AG09319 (cell line): Measurements from ENCODE around the gene ARHGEF26.

Experiments
- DNase-seq: peaks from one replicate; pipeline ENCODE4 v3.0.0-alpha.2; 2010; ENCODE audit warnings: low read depth; ENCODE audit errors: extremely low read depth
- CTCF ChIP-seq: IDR thresholded peaks from 2 replicates; pipeline ENCODE4 v1.5.1; 2011; ENCODE audit warnings: low read depth, mild to moderate bottlenecking, inconsistent platforms, low read length, moderate library complexity

ARHGEF26 gene

DNA sequence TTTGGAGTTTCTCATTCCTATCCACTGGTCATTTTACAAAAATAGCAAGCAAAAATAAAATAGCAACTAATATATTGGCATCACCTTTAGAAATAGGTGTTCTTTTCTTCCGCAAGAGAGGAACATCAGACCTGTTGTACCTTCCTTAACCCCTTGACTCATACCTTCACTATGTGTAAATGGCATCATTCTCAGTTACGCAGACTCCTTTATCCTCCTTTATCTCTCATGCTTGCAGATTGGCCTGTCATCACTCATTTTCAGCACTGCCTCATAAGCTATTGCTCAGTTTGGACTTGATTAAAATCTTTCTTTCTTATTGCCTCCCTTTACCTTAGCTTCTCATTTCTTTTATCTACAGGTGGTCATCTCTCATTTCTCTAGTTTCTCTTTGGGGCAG is 21.4 kb downstream of the ARHGEF26 start:
- DNase-seq: no peak
- no peak for TF ChIP-seq CTCF

GRCh38 chr3:154143873-154144272 is 22.7 kb downstream of the ARHGEF26 start:
- TF ChIP-seq CTCF: no peak
- no peak for DNase-seq

DNA sequence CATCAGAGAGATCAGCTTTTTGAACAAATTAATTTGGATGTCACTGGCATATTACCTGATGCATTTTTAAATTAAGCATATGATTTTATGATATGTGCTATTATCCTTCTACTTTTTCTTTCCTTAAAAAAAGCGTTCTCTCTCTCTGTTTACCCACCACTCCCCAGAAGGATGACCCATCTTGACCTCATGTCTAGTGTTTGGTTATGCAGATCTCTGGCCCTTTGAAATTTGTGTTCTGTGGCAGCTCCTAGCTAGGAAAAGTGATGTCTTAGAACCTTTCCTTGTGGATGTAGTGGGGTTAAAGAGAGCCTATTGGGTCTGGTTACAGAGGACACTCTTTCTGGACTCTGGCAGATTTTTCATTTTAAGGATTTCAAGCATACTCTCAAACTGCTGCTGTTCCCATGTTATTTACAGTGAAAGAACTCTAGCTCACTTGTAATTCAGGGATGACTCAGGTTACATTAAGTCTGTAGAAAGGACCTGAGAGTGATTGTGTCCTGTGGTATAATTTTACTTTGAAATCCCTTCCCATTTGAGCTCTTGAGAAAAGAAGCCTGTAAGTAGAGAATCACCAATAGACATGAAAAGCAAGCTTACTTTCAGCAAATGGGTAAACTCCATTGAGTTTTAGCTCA is 23.8 kb downstream of the ARHGEF26 start:
- no peak for DNase-seq

DNA sequence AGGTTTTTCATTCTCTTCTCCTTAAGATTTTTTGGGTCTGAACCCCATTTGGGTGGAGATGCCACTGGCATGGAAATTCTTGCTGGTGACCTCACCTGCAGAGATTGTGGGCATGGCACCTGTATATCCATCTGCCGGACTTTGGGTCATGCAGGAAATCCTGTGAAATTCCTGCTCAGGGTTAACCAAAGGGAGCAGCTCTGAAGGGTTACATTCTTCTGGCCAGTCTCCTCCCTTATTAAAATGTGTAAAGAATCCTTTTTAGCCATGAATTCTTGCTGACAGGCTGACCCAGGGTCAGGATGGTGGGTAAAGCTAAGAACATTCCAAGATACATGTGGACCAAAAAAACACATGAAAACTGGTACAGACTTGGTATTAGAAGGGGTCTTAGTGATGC is 27.4 kb downstream of the ARHGEF26 start:
- no peak for DNase-seq
- no peak for TF ChIP-seq CTCF

More for the DNA sequence above, 23.8 kb downstream of the ARHGEF26 start:
- no peak for TF ChIP-seq CTCF

GRCh38 chr3:154149286-154149685 is 28.1 kb downstream of the ARHGEF26 start:
- no peak for TF ChIP-seq CTCF
- DNase-seq: no peak

- peak; percentile 10 for DNase-seq
- TF ChIP-seq CTCF: no peak
Measured at GRCh38 chr3:154151969-154152368, 30.8 kb downstream of the ARHGEF26 start.

DNA sequence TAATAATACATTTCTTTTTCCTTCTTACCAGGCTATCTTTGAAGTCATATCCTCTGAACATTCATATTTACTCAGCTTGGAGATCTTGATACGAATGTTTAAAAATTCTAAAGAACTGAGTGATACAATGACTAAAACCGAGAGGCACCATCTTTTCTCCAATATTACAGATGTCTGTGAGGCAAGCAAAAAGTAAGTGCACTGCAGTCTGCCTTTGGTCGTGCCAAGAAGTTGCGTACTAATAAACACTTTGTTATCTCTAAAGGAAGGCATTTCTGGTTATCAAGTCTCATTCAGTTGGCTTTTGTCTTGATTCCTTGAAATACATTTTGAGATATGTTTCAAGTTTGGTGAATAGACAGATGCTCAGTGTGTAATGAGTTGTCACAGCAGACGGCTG is 31.6 kb downstream of the ARHGEF26 start:
- TF ChIP-seq CTCF: no peak
- DNase-seq: no peak
